GM18858 (cell line): Measurements from ENCODE around the gene NRG3.
"Not testable (repeated sequence)": the region's sequence is repeated elsewhere in the genome, so short reads cannot be mapped to it uniquely, and the experiment has no call there.

Experiments used
- ATAC-seq: cut with Tn5 transposase; IDR thresholded peaks from one replicate; pipeline ENCODE4 v1.9.1; 2021; ENCODE audit not compliant: unreplicated experiment

Gene NRG3

DNA sequence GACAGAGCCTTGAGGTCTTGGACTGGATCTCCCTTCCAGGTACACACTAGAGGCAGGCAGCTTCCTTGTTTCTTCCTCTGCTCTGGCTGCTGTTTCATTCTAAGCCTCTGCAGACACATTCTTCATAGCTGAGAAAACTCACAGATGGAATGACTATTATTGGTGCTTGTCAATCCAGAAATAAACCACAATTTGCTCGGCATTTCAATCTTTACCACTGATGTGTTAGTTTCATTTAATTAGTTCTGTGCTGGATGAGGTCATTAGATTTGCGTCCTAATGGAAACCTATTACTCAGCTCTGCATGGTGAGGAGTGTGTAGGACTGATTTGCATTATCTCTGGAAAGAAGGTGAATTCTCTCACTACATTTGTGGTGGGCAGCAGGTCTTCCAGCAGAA is 392.5 kb downstream of the NRG3 start:
- ATAC-seq: peak; percentile 49

- peak; percentile 44 for ATAC-seq
Measured at GRCh38 chr10:82267960-82268359, 393.0 kb downstream of the NRG3 start.

DNA sequence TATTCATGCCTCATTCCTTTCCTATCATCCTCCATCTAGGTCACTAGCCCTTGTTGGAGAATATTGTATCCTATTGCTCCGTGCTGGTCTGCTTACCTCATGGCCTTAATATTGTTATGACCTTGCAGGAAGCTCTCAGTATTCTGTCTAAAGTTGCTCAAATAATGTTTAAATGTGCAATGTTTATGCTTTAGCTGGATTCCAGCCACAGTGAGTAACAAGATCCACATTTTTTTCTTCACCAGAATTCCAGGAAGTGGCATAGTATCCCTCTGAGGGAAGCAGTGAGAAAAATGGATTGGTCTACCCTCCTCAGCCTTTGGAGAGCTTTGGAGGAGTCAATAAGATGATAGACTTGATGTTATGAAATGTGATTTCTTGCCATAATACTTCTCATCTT is 402.6 kb downstream of the NRG3 start:
- ATAC-seq: no peak

GRCh38 chr10:82278401-82279182 is 403.6 kb downstream of the NRG3 start:
- ATAC-seq: peak; percentile 60

DNA sequence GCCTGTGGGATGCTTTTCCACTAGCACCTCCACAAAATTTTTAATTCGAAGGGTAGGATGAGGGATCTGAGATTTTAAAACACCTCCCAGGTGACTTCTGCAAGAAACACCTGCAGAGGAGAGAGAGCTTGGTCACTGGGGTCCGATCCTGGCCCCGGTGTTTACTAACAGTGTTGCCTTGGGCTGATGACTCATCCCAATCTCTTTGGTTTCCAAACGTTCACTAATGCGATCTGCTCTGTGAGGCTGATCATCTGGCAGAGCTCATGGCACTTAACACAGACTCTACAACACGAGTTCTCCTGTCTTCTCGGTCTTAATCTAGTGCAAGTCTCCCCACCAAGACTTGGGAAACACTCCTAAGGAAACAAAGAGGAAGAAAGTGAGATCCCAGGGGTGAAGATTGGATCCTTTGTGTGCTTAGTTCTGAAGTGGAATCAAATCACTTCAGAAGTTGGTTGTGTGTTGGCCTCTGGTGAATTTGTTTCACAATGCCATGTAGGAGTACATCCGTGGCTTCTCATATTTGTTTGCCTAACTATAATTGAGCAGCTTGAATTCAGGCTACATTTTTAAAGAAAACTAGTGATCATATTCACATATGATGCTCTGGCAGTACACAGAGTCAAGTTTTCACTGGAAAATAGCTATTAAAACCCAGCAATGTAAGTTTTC is 407.9 kb downstream of the NRG3 start:
- ATAC-seq: no peak

- no peak for ATAC-seq
Measured at GRCh38 chr10:82284180-82284579, 409.2 kb downstream of the NRG3 start.

DNA sequence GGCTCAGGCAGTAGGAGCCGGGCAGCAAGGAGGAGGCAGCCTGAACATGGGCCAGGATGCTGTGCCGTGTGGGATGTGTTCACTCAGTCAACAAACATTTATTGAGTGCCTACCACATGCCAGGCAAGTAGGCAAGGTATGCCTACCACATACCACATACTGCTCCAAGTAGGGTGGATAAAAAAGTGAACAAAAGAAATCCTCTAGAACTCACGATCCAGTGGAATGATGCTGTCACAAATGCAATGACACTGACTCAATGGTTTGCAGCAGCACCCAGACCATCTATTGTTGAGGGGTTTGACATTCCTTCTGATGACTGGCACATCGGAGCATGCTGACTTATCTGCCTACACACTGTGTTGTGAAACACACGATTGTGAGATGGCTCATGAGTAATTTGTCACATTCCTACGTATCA is 413.5 kb downstream of the NRG3 start:
- no peak for ATAC-seq

GRCh38 chr10:82289945-82290344 is 415.0 kb downstream of the NRG3 start:
- ATAC-seq: no peak

DNA sequence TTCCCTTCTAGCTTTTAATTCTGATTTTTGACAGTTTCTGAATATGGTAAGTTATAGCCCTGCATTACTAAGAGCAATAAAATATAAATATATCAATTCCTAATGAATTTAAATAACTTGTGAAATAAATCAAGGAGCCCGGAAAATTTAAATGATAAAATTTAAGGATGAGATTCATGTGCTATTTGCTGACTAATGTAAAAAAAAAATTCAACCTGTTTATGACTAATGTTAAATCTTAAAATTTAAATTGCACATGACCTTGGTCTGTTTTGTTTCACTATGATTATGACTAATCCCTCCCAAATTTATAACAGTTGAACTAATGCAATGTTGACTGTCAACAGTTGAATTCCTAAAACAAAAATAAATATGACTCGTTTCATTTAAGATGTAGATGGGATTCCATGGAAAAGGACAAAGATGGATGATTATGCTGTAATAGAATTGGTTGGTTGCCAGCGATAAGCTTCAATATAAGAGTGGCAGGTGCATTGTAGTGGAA is 419.9 kb downstream of the NRG3 start:
- ATAC-seq: no peak

DNA sequence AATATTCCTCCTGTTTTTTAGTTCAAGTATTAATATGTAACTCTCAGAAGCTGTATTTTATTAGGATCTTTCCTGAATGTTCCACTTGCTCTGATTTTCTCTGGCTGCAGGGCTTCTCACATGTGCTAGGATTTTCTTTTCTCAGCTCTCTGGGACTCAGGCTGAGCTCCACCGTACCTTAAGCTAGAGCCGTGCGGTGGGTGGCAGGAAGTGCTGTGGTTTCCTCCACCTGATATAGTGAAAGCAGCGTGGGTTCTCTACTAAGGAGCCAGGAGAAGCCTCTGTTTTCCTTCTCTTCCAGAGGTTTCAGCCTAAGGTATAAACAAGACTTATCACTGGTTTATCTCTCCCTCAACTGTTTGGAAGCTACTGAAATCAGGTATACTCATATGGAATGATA is 433.6 kb downstream of the NRG3 start:
- no peak for ATAC-seq

GRCh38 chr10:82310839-82311238 is 435.8 kb downstream of the NRG3 start:
- no peak for ATAC-seq

GRCh38 chr10:82313401-82313800 is 438.4 kb downstream of the NRG3 start:
- ATAC-seq: no peak

DNA sequence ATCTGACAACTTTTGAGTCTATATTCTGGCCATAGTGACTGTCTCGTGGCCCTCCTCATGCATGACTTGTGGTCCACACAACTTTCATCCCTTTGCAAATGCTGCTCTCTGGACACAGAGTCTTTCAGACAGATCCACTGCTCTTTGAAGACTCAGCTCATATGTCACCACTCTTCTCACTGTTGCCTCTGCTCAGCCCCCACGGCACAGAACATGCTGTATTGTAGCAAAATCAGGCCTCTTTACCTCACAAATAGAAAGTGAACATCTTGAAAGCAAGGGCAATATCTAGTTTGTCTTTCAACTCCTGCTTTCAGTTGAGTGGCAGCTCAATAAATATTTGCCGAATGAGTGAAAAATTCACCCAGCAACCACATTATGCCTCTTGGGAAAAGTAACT is 443.5 kb downstream of the NRG3 start:
- ATAC-seq: no peak

- no peak for ATAC-seq
Measured at GRCh38 chr10:82319074-82319473, 444.1 kb downstream of the NRG3 start.

DNA sequence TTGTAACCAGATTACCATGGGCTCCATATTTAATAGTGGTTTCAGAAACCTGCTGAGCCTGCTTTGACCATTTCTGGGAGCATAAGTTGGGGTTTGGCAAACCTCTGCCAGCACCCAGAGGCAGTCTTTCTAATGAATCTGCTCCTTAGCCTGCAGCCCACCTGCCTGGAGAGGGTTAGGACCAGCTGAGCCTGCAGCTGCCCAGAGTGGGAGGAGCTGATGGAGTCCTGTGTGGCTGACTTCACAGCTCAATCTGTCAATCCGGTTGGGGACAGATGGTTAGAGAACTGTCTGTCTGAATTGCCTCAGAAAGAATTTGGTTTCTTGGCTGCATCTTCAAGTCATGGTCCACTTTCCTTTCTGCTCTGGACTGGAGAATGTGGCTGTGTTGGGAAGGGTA is 444.6 kb downstream of the NRG3 start:
- no peak for ATAC-seq

GRCh38 chr10:82321724-82322123 is 446.7 kb downstream of the NRG3 start:
- no peak for ATAC-seq

DNA sequence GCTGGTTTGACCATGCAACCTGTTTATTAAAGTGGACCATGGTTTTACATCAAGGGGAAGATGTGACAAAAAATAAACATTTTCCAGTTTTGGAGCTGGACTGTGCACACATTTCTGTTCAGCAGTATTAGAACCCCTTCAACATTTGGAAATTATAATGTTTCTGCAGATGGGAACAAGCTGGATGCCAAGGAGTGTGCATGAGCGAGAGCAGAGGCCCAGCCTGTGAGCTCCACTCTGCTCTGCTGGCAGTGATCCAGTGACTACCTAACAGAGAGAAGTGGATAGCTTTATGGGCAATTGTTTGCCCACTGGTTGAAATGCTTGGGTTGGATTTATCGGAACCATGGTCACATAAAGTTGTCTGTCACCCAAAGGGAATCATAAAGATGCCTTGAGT is 456.7 kb downstream of the NRG3 start:
- no peak for ATAC-seq

DNA sequence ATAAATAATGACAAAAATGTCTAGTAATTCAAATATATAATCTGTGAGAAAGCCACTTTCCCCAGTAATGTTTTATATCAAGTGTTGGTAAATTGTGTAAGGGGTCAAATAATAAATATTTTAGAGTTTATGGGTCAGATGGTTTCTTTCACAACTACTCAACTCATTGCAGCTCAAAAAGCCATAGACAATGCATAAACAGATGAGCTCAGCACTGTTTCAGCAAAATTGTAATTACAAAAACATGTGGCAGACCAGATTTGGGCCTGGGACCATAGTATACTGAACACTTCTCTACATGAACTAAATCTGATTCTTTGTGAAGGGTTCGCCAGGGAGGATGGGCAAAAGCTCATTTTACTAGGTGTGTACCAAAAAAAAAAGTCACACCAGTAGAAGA is 460.8 kb downstream of the NRG3 start:
- no peak for ATAC-seq

GRCh38 chr10:82340166-82340565 is 465.2 kb downstream of the NRG3 start:
- no peak for ATAC-seq

- ATAC-seq: not testable (repeated sequence)
Measured at GRCh38 chr10:82349590-82349989, 474.6 kb downstream of the NRG3 start.

- no peak for ATAC-seq
Measured at GRCh38 chr10:82353381-82353780, 478.4 kb downstream of the NRG3 start.

GRCh38 chr10:82358486-82359099 is 483.6 kb downstream of the NRG3 start:
- ATAC-seq: no peak
